Mucosa of stomach (tissue), 1 donor: ENCODE measurements around the gene SLC10A3.
A peak's percentile ranks its signal among the peaks of the same experiment; 100 is the strongest.

Experiments used
- H3K27me3 ChIP-seq: one replicate; pipeline ENCODE4 v1.7.0; 2013; ENCODE audit warnings: mild to moderate bottlenecking, low read length; ENCODE audit not compliant: control insufficient read depth, insufficient read depth
- H3K36me3 ChIP-seq: one replicate; pipeline ENCODE4 v1.7.0; 2013; ENCODE audit warnings: low read length; ENCODE audit not compliant: control insufficient read depth, insufficient read depth
- H3K4me1 ChIP-seq: one replicate; pipeline ENCODE4 v1.7.0; 2013; ENCODE audit warnings: mild to moderate bottlenecking, low read length; ENCODE audit not compliant: control insufficient read depth, insufficient read depth
- H3K4me3 ChIP-seq: one replicate; pipeline ENCODE4 v1.7.0; 2013; ENCODE audit warnings: low read length
- H3K9ac ChIP-seq: one replicate; pipeline ENCODE4 v1.7.0; 2013; ENCODE audit warnings: mild to moderate bottlenecking, low read length, moderate library complexity
- H3K9me3 ChIP-seq: one replicate; pipeline ENCODE4 v1.7.0; 2013; ENCODE audit warnings: mild to moderate bottlenecking, low read length, moderate library complexity; ENCODE audit not compliant: control insufficient read depth
- donor health status: Pancreatic carcinoma.

The SLC10A3 gene

DNA sequence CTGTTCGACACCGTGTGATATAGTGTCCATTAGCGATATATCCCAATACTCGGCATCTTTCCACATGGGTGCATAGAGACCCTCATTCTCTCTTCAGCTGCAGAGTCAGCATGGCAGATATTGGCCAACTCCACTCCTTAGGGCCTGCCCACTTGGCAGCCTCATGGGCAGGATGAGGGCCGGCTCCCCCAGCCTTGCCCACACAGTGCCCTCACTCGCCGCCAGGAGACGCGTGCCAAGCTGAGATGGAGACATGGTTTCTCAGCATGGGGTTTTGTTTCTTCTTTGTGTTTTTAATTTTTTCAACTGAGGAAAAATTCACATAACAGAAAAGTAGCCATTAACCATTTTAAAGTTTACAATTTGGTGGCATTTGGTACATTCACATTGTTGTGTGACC, 37.6 kb downstream of the SLC10A3 start:
- no peak overlapping the region for H3K9ac ChIP-seq
- no peaks in the 10 kb centered on the region for H3K27me3 ChIP-seq
- no peaks in the 10 kb centered on the region for H3K9me3 ChIP-seq
- H3K4me3 ChIP-seq, result no peak overlapping the region
- H3K4me1 ChIP-seq, result no peaks in the 10 kb centered on the region
- no peaks in the 10 kb centered on the region for H3K36me3 ChIP-seq

DNA sequence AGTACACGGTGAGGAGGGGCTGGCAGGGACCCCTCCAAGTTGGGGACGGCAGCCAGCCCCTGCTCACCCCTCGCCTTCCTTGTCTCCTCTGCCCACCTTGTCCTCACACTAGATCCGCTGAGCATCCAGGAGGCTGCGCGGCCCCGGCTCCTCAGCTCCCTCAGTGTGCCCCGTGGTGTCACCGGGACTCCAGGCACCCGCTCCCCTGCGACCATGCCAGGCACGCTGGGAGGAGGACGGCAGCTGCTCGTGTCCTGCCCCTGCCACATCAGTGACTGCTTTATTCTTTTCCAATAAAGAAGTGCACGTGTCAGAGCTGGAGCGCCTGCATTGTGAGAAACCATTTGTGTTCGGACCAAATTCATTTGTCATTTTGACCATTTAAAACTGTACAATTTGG, 40.1 kb downstream of the SLC10A3 start:
- H3K9ac ChIP-seq, result no peak overlapping the region
- H3K9me3 ChIP-seq, result no peaks in the 10 kb centered on the region
- no peaks in the 10 kb centered on the region for H3K27me3 ChIP-seq
- H3K4me3 ChIP-seq, result no peak overlapping the region
- no peaks in the 10 kb centered on the region for H3K4me1 ChIP-seq
- H3K36me3 ChIP-seq, result no peaks in the 10 kb centered on the region

DNA sequence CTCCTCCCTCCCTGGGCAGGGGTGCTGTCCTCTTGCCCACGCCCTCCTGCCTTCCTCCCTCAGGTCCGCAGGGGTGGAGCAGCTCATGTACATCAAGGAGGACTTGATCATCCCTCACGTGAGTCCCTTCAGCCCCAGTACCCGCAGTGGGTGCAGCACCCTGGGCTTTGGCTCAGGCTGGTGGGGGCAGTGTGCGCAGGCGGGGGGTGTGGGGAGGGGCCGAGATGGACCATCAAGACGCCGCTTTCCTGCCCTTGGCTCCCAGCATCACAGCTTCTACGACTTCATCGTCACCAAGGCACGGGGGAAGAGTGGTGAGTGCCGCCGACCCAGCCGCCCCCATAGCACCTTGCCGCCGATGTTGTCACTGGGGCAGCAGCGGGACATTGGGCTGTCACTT, 40.8 kb downstream of the SLC10A3 start:
- no peaks in the 10 kb centered on the region for H3K36me3 ChIP-seq
- no peaks in the 10 kb centered on the region for H3K27me3 ChIP-seq
- no peak overlapping the region for H3K9ac ChIP-seq
- H3K9me3 ChIP-seq, result no peaks in the 10 kb centered on the region
- H3K4me1 ChIP-seq, result peaks cover 7% of the 10 kb centered on the region
- H3K4me3 ChIP-seq, result no peak overlapping the region

DNA sequence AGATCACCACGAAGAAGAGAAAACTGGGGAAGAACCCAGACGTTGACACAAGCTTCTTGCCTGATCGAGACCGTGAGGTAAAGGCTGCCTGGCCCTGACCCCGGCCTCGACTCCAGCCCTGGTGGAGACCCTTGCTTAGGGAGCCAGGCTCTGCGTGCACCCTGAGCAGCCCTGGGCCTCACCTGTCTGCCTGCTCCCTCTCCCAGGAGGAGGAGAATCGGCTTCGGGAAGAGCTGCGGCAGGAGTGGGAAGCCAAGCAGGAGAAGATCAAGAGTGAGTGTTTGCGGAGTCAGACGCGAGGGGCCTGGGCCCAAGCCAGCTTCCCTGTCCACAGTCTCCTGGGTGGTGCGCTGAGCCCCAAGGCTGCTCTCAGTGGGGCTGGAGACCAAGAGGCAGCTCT, 41.9 kb downstream of the SLC10A3 start:
- Histone ChIP-seq H3K9ac (no peak overlapping the region), H3K4me3 (no peak overlapping the region), H3K4me1 (peaks cover 7% of the 10 kb centered on the region), H3K9me3 (no peaks in the 10 kb centered on the region), H3K36me3 (no peaks in the 10 kb centered on the region), H3K27me3 (no peaks in the 10 kb centered on the region)

DNA sequence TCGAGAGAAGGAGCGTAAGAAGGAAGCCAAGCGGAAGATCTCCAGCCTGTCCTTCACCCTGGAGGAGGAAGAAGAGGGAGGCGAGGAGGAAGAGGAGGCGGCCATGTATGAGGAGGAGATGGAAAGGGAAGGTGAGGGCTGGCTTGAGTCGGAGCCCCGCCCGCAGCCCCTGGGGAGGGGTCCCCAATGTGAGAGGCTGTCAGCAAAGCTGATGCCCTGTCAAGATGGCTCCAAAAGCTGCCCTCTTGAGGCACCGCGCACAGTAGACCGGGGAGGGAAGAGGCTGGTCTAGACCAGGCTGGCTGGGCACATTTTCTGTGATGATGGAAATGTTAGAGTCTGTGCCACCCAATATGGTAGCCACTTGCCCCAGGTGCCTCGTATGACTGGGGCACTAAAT, 44.0 kb downstream of the SLC10A3 start:
- no peak overlapping the region for H3K9ac ChIP-seq
- H3K36me3 ChIP-seq, result no peaks in the 10 kb centered on the region

DNA sequence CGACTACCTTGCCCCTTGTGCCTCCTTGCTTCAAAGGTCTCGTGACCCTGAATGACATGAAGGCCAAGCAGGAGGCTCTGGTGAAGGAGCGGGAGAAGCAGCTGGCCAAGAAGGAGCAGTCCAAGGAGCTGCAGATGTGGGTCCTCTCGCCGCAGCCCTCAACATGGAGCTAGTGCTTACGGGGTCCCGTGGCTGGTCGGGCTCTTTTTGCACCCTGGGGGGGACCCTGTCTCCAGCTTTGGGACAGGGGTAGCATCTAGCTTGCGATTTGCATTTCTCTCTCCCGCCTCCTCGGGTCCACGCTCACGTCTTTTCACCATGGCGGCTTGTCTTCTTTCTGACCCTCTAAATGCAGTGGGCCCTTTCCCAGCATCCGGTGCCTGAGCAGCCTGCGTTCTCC, 44.7 kb downstream of the SLC10A3 start:
- no peak overlapping the region for H3K4me3 ChIP-seq
- no peak overlapping the region for H3K9ac ChIP-seq
- no peaks in the 10 kb centered on the region for H3K36me3 ChIP-seq
- no peaks in the 10 kb centered on the region for H3K9me3 ChIP-seq
- H3K27me3 ChIP-seq, result no peaks in the 10 kb centered on the region
- H3K4me1 ChIP-seq, result peaks cover 7% of the 10 kb centered on the region

More for the DNA sequence above, 44.0 kb downstream of the SLC10A3 start:
- no peaks in the 10 kb centered on the region for H3K27me3 ChIP-seq
- H3K4me3 ChIP-seq, result no peak overlapping the region
- H3K4me1 ChIP-seq, result peaks cover 7% of the 10 kb centered on the region
- H3K9me3 ChIP-seq, result no peaks in the 10 kb centered on the region

DNA sequence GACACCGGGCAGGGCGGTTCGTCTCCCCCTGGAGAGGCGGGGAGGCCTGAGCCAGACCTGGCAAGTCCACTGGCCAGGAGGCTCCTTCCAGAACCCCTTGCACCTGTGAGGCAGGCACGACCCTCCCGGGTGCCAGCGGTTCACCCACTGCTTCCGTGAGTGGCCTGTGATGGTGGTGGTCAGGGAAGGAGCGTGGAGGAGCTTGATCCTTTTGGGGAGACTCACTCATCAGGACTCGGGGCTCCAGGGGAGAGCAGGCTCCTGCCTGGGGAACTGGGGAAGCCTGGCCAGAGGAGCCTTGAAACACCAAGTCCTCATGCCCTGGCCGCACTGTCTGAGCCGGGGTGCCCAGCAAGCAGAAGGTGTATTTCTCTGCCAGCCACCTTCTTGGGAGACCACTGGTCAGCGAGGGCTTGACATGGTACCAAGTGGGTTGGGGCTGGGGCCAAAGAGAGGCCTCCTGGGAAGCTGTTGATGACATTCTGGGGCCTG, 45.6 kb downstream of the SLC10A3 start:
- Histone ChIP-seq H3K4me3 (peak overlapping the region; percentile 25), H3K27me3 (no peaks in the 10 kb centered on the region), H3K36me3 (no peaks in the 10 kb centered on the region), H3K4me1 (peaks cover 7% of the 10 kb centered on the region), H3K9ac (peak overlapping the region; percentile 75), H3K9me3 (no peaks in the 10 kb centered on the region)

DNA sequence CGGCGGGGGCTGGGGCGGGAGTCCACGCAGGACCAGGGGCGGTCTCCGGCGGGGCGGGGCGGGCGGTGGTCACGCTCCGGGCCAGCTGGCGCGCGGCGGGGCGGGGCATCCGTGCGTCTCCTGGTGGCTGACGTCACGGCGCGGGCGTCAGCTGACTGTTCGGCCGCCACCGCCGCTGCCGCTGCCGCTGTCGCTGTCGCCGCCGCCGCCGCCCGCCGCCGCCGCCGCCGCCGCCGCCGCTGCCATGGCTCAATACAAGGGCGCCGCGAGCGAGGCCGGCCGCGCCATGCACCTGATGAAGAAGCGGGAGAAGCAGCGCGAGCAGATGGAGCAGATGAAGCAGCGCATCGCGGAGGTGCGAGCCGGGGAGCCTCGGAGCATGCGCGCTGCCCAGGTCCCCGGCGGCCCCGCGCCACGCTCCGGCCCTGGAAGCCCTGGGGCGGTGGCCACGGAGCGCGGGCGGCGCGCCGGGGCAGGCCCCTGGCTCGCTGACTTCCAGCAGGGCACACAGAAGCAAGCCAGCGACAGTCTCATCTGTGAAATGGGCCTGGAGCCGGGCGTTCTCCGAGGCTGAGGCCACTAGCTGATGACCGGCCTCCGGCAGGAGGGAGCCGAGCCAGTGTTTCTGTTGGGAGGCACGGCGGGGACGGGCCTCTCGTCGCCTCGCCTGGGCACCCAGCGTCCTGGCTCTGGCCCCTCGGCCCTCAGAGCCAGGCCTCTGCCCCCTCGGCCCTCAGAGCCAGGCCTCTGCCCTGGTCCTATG, 46.3 kb downstream of the SLC10A3 start, which contains the start of gene FAM50A:
FAM50A (plus strand) TSS at position 150 of the 763 bp plus-strand sequence; CDS start at position 245, 95 bp downstream.
- no peaks in the 10 kb centered on the region for H3K27me3 ChIP-seq

DNA sequence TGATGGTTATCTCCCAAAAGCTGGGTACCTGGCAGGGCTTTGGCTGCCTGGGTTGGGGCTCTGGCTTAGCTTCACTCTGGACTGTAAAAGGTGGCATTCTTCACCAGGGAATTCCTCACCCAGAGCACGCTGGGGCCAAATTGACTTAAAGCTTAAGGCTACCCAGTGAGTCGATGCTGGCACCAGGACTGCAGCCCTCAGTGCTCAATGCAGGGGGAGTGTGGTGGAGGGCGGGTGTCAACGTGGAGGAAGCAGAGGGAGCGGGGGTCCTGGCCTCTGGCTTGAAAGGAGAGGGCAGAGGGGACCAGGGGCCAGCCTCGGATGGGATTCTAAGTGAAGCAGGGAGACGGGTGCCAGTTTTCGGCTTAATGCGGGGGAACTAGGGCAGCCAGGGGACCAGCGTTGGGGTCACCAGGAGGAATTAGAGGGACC, 46.9 kb downstream of the SLC10A3 start:
- no peak overlapping the region for H3K4me3 ChIP-seq
- no peaks in the 10 kb centered on the region for H3K27me3 ChIP-seq
- peak overlapping the region; percentile 61 for H3K9ac ChIP-seq
- H3K4me1 ChIP-seq, result peaks cover 8% of the 10 kb centered on the region
- H3K36me3 ChIP-seq, result no peaks in the 10 kb centered on the region
- H3K9me3 ChIP-seq, result no peaks in the 10 kb centered on the region

More for the DNA sequence above, 46.3 kb downstream of the SLC10A3 start, which contains the start of gene FAM50A:
- no peaks in the 10 kb centered on the region for H3K9me3 ChIP-seq
- peak within 1 kb of the TSS; percentile 75 for H3K9ac ChIP-seq
- no peaks in the 10 kb centered on the region for H3K36me3 ChIP-seq
- H3K4me3 ChIP-seq, result peak within 1 kb of the TSS; percentile 25
- peaks cover 7% of the 10 kb centered on the region for H3K4me1 ChIP-seq

DNA sequence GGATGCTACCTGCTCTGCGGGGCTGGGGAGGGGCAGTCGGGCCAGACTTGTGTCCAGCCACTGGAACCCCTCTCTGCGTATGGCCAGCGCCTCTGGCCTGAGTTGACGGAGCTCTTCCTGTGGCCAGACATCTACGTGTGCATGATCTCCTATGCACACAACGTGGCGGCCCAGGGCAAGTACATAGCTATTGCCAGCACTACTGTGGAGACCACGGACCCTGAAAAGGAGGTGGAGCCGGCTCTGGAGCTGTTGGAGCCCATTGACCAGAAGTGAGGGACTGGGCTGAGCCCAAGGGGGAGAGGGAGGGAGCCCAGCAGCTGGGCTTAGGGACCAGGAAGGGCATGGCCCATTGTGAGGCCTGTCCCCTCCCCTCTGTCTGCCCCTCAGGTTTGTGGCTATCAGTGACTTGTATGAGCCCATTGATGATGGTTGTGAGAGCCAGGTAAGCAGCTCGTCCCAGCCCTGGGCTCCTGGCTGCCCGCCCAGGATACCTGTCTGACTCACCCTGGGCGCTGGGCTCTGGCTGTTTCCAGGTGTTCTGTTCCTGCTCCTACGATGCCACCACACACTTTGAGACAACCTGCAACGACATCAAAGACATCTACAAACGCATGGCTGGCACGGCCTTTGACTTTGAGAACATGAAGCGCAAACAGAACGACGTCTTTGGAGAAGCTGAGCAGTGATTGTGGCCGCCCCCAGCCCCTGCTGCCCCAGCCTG, 48.3 kb downstream of the SLC10A3 start:
- Histone ChIP-seq H3K27me3 (no peaks in the 10 kb centered on the region), H3K36me3 (no peaks in the 10 kb centered on the region), H3K9me3 (no peaks in the 10 kb centered on the region)

DNA sequence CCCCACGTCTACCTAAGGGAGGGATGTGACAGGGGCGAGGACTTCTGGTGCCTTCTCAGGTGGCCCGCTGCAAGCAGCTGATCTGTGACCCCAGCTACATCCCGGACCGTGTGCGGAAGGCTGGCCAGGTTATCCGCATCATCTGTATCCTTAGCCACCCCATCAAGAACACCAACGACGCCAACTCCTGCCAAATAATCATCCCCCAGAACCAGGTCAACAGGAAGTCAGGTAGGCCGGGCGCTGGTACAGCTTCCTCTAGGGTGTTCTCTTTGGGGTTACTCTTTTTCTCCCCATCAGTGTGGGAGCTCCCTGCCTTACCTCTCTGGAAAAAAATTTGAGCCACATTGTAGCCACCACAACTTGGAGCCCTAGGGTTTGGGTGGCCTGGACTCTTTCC, 48.9 kb downstream of the SLC10A3 start:
- Histone ChIP-seq H3K27me3 (no peaks in the 10 kb centered on the region), H3K9ac (no peak overlapping the region), H3K9me3 (no peaks in the 10 kb centered on the region), H3K36me3 (no peaks in the 10 kb centered on the region), H3K4me3 (no peak overlapping the region), H3K4me1 (peaks cover 17% of the 10 kb centered on the region)

More for the DNA sequence above, 48.3 kb downstream of the SLC10A3 start:
- H3K9ac ChIP-seq, result no peak overlapping the region
- H3K4me1 ChIP-seq, result peaks cover 17% of the 10 kb centered on the region
- H3K4me3 ChIP-seq, result no peak overlapping the region
